Fibroblast of lung (primary cell): ENCODE data around the gene LAPTM4A. TPM values are rescaled to one million over a fixed set of nuclear protein-coding genes. Genes with fewer than 3 reads are reported as not detected.
"Not testable (repeated sequence)": the region's sequence is repeated elsewhere in the genome, so short reads cannot be mapped to it uniquely, and the experiment has no call there.

Source experiments
- DNase-seq, 2 donors: peaks; one replicate each; pipeline versions ENCODE4 v3.0.0 to v3.0.0-alpha.2; 2010; ENCODE audit warnings: low read depth in 2 of 2
- H2AFZ ChIP-seq: 2 replicates; pipeline ENCODE4 v1.5.1; 2012; ENCODE audit warnings: low read length, control low read depth, inconsistent platforms
- H3K27ac ChIP-seq: 2 replicates; pipeline ENCODE4 v1.5.1; 2011; ENCODE audit warnings: low read length, control low read depth; ENCODE audit not compliant: insufficient read depth
- H3K27me3 ChIP-seq: 2 replicates; pipeline ENCODE4 v1.5.1; 2011; ENCODE audit warnings: mild to moderate bottlenecking, low read length; ENCODE audit not compliant: control insufficient read depth, insufficient read depth
- H3K36me3 ChIP-seq: 2 replicates; pipeline ENCODE4 v1.5.1; 2011; ENCODE audit warnings: low read length; ENCODE audit not compliant: control insufficient read depth, insufficient read depth
- H3K4me1 ChIP-seq: 2 replicates; pipeline ENCODE4 v1.5.1; 2011; ENCODE audit warnings: low read length; ENCODE audit not compliant: control insufficient read depth, insufficient read depth; ENCODE audit errors: extremely low read depth
- H3K4me2 ChIP-seq: 2 replicates; pipeline ENCODE4 v1.5.1; 2011; ENCODE audit warnings: low read length, control low read depth; ENCODE audit not compliant: insufficient read depth; ENCODE audit errors: extremely low read depth
- H3K4me3 ChIP-seq, 4 experiments: fragments of 200-600 bp in 1 of 4; sonication (generic) in 1 of 4; replicated peaks in 1 of 4; 2 replicates each; pipeline ENCODE4 v1.5.1; 2011 to 2016; ENCODE audit warnings: low read length in 4 of 4, low read depth in 3 of 4, mild to moderate bottlenecking in 3 of 4, control low read depth in 2 of 4, inconsistent platforms in 1 of 4, mixed read lengths in 1 of 4; ENCODE audit not compliant: insufficient read depth in 1 of 4; ENCODE audit errors: control extremely low read depth in 1 of 4
- H3K79me2 ChIP-seq: 2 replicates; pipeline ENCODE4 v1.5.1; 2012; ENCODE audit warnings: mild to moderate bottlenecking, low read length, inconsistent platforms; ENCODE audit not compliant: control insufficient read depth, insufficient read depth
- H3K9ac ChIP-seq: 2 replicates; pipeline ENCODE4 v1.5.1; 2011; ENCODE audit warnings: mild to moderate bottlenecking, low read length, control low read depth; ENCODE audit not compliant: insufficient read depth
- H3K9me3 ChIP-seq: 2 replicates; pipeline ENCODE4 v1.5.1; 2012; ENCODE audit warnings: low read depth, low read length; ENCODE audit not compliant: control insufficient read depth, insufficient read depth
- H4K20me1 ChIP-seq: 2 replicates; pipeline ENCODE4 v1.5.1; 2011; ENCODE audit warnings: low read length; ENCODE audit not compliant: control insufficient read depth, insufficient read depth; ENCODE audit errors: extremely low read depth
- CTCF ChIP-seq, 2 donors: IDR thresholded peaks in 1 of 2; conservative IDR thresholded peaks in 1 of 2; 1 replicate in 1 of 2; 2 replicates in 1 of 2; pipeline ENCODE4 v1.5.1; 2011 to 2012; ENCODE audit warnings: low read length in 2 of 2, control low read depth in 1 of 2, inconsistent platforms in 1 of 2, low read depth in 1 of 2, mild to moderate bottlenecking in 1 of 2
- EZH2 ChIP-seq: IDR thresholded peaks from 2 replicates; pipeline ENCODE4 v1.5.1; 2012; ENCODE audit warnings: low read length, control low read depth, mild to moderate bottlenecking; ENCODE audit errors: missing control alignments
- polyA plus RNA-seq, 2 donors: library from polyadenylated mRNA; depleted of rRNA in 1 of 2; stranded (reverse) in 1 of 2; unstranded in 1 of 2; fragments of >200 nt; gene quantifications; 2 replicates each; pipeline ENCODE4 v1.2.1, GENCODE V29; 2011 to 2012; ENCODE audit warnings: missing spikeins in 1 of 2
- total RNA-seq: library from RNA; depleted of rRNA; stranded (reverse); fragments of >200 nt; gene quantifications from 2 replicates; pipeline ENCODE4 v1.2.1, GENCODE V29; 2014

Gene LAPTM4A
- total and polyA plus RNA-seq, 2 donors (not counting 1 experiment from before 2014, with no cell fraction given), result 193 to 1,101 TPM

DNA sequence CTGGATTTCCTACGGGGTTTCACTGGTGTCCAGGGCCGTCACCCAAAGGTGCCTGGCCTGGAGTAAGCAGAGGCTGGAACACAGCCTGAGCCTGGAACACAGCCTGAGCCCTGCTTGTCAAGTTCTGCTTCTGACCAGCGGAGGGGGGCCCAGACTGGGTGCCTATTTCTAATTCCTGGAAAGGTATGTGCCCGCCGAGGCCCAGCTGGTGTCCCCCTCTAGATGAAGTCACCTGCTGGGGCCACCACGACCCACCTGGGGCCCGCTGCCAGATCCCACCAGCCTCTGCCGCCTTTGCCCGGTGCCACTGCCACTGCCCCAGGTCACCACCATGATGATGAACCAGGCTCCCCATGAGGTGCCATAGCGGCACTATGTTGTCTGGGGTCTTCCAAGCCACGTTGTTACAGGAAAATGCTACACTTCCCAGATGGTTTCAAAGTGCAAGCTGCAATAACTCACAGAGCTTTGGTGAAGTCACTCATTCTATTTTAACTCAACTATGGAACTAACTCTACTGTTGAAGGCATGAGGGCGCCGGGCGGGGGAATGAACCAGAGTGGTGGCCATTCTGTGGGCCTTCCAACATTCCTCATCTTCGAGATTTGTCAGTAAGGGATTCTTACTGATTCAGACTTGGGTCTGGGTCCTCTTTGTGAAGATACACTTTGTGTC, 40.9 kb upstream of the LAPTM4A start:
- Histone ChIP-seq H3K9ac (peak overlapping the region; percentile 11), H2AFZ (no peak overlapping the region), H3K79me2 (no peaks in the 10 kb centered on the region), H3K36me3 (no peaks in the 10 kb centered on the region), H3K27ac (peak overlapping the region; percentile 74), H4K20me1 (no peaks in the 10 kb centered on the region), H3K27me3 (no peaks in the 10 kb centered on the region), H3K4me2 (peak overlapping the region; percentile 73), H3K4me1 (peaks cover 33% of the 10 kb centered on the region), H3K4me3 (peak overlapping the region in 1 of 4 experiments; percentile 33), H3K9me3 (no peaks in the 10 kb centered on the region)
- no peak for TF ChIP-seq CTCF (conservative IDR thresholded peaks at IDR 0.05 in 1 of 2, IDR thresholded peaks at IDR 0.05 in 1 of 2; ENCODE audit: low read depth in 1 of 2, low read length in 2 of 2)
- TF ChIP-seq EZH2, result no peak
- DNase-seq, result no peak

DNA sequence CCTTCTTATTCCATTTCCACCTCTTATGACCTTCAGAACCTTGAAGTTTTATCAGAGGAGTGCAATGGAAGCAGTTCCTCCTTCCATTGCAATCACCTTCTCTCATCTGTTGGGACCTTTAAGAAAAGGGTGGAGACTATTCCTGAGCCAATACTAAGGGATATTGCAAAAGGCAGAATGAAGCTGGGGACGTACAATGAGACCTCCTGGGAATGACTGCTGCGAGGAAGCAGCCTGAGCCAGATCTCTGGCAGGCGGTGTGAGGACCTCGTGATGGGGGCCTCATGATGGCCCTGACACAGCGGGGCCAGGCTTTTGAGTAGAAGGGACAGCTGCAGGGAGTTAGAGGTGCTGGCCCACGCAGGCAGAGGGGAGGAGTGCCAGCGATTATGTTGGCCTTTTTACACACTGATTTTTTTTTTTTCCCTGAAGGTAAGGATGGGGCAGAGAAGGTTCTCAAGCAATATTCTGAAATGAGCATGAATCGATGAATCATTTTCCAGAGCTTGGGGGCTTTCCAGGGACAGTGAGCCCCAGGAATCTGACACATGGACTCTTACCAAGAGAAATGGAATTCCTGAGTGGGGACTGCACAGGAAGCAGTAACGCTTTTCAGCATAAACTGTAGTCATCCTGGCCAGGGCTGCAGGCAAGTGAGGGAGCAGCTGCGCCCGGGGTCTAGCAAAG, 40.0 kb upstream of the LAPTM4A start:
- H2AFZ ChIP-seq, result peak overlapping the region; percentile 33
- H3K9ac ChIP-seq, result no peak overlapping the region
- peak; percentile 92 to 95 for DNase-seq
- no peaks in the 10 kb centered on the region for H3K27me3 ChIP-seq
- H3K4me1 ChIP-seq, result peaks cover 33% of the 10 kb centered on the region
- peak overlapping the region; percentile 74 for H3K27ac ChIP-seq
- no peaks in the 10 kb centered on the region for H3K9me3 ChIP-seq
- no peaks in the 10 kb centered on the region for H4K20me1 ChIP-seq
- H3K36me3 ChIP-seq, result no peaks in the 10 kb centered on the region
- H3K4me2 ChIP-seq, result peak overlapping the region; percentile 73
- peak overlapping the region in 3 of 4 experiments; percentile 3 to 33 (median 23) for H3K4me3 ChIP-seq
- H3K79me2 ChIP-seq, result no peaks in the 10 kb centered on the region
- TF ChIP-seq CTCF (conservative IDR thresholded peaks at IDR 0.05 in 1 of 2, IDR thresholded peaks at IDR 0.05 in 1 of 2; ENCODE audit: low read depth in 1 of 2, low read length in 2 of 2), result no peak
- no peak for TF ChIP-seq EZH2

DNA sequence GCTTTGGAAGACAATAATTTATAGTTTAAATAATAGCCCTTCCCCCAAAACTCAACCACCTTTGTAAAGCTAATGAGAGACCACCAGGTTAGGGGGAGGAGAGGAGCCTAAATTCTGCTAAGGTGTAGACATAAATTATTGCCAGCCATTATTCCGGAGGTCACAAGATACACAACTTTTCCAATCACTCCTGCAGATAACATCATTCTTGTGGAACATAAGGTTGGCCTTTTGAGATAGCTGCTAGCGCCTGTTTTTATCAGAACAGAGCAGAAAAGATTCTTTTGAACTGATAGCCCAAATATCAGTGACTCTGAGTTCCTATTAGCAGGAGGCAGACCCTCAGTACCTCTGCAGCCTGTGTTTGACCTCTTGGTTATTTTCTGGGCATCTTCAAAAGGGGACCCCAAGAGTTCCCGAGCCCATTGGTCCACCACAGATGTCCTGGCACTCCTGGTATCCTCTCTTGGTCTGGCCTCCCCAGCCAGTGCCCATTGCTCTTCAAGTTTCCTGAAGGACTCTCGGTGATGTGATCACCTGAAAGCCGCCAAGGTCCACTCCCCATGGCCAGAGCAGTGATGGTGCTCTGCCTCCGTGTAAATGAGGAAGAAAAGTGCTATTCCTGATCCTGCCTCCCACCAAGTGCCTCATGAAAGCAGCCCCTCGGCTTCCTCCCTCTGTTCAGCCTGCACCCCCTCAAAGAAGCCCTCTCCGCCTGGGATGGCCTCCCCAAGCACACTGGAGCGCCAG, 38.5 kb upstream of the LAPTM4A start:
- H3K4me3 ChIP-seq, result no peak overlapping the region
- DNase-seq, result no peak
- H4K20me1 ChIP-seq, result no peaks in the 10 kb centered on the region
- no peaks in the 10 kb centered on the region for H3K9me3 ChIP-seq
- H3K4me2 ChIP-seq, result no peak overlapping the region
- TF ChIP-seq EZH2 (no peak), CTCF (conservative IDR thresholded peaks at IDR 0.05 in 1 of 2, IDR thresholded peaks at IDR 0.05 in 1 of 2; ENCODE audit: low read depth in 1 of 2, low read length in 2 of 2) (no peak)
- peaks cover 33% of the 10 kb centered on the region for H3K4me1 ChIP-seq
- H3K36me3 ChIP-seq, result no peaks in the 10 kb centered on the region
- H2AFZ ChIP-seq, result no peak overlapping the region
- no peak overlapping the region for H3K27ac ChIP-seq
- no peaks in the 10 kb centered on the region for H3K79me2 ChIP-seq
- no peak overlapping the region for H3K9ac ChIP-seq
- no peaks in the 10 kb centered on the region for H3K27me3 ChIP-seq

GRCh38 chr2:20085909-20086308, 34.5 kb upstream of the LAPTM4A start:
- peak; percentile 62 to 88 for DNase-seq
- H3K27ac ChIP-seq, H4K20me1 ChIP-seq, H3K4me3 ChIP-seq, H3K79me2 ChIP-seq, H2AFZ ChIP-seq, H3K9ac ChIP-seq, H3K4me1 ChIP-seq, H3K36me3 ChIP-seq, H3K27me3 ChIP-seq, H3K9me3 ChIP-seq, H3K4me2 ChIP-seq: not testable (repeated sequence)
